ENCODE data around the gene TP53.

The TP53 gene

GRCh38 chr17:7687072-7687907, at the start of gene TP53:
Gene TP53, minus strand, starts transcription at chr17:7687490. Its CDS starts 10,896 bp downstream, at chr17:7676594.
- DNase-seq (ENCODE audit: low read depth): peak; percentile 75

- DNase-seq (ENCODE audit: low read depth): no peak
Observed at GRCh38 chr17:7732981-7733539, 45.8 kb upstream of the TP53 start.

GRCh38 chr17:7729816-7730215, 42.5 kb upstream of the TP53 start:
- no peak for DNase-seq (ENCODE audit: low read depth)

- no peak for DNase-seq (ENCODE audit: low read depth)
Observed at GRCh38 chr17:7727886-7728285, 40.6 kb upstream of the TP53 start.

GRCh38 chr17:7721612-7722011, 34.3 kb upstream of the TP53 start:
- DNase-seq (ENCODE audit: low read depth): no peak

GRCh38 chr17:7720125-7720524, 32.8 kb upstream of the TP53 start:
- DNase-seq (ENCODE audit: low read depth): no peak

GRCh38 chr17:7719661-7720060, 32.4 kb upstream of the TP53 start:
- no peak for DNase-seq (ENCODE audit: low read depth)

GRCh38 chr17:7717756-7718350, 30.6 kb upstream of the TP53 start:
- no peak for DNase-seq (ENCODE audit: low read depth)

GRCh38 chr17:7716901-7717755, 29.8 kb upstream of the TP53 start, which contains the start of gene DNAH2:
Gene DNAH2, plus strand, starts transcription at chr17:7717744. Its CDS starts 1,991 bp downstream, at chr17:7719735.
- DNase-seq (ENCODE audit: low read depth): no peak

- DNase-seq (ENCODE audit: low read depth): no peak
Observed at GRCh38 chr17:7715936-7716886, 28.9 kb upstream of the TP53 start.

- no peak for DNase-seq (ENCODE audit: low read depth)
Observed at GRCh38 chr17:7714721-7715594, 27.7 kb upstream of the TP53 start.

- no peak for DNase-seq (ENCODE audit: low read depth)
Observed at GRCh38 chr17:7713782-7714181, 26.5 kb upstream of the TP53 start.

- no peak for DNase-seq (ENCODE audit: low read depth)
Observed at GRCh38 chr17:7712111-7712771, 25.0 kb upstream of the TP53 start.

GRCh38 chr17:7711051-7711755, 23.9 kb upstream of the TP53 start:
- no peak for DNase-seq (ENCODE audit: low read depth)

GRCh38 chr17:7710301-7710700, 23.0 kb upstream of the TP53 start:
- no peak for DNase-seq (ENCODE audit: low read depth)

- no peak for DNase-seq (ENCODE audit: low read depth)
Observed at GRCh38 chr17:7709031-7709430, 21.7 kb upstream of the TP53 start.

- no peak for DNase-seq (ENCODE audit: low read depth)
Observed at GRCh38 chr17:7707858-7708750, 20.8 kb upstream of the TP53 start.

GRCh38 chr17:7707446-7707845, 20.2 kb upstream of the TP53 start:
- DNase-seq (ENCODE audit: low read depth): no peak
